ENCODE data around the gene ASAP3.

The ASAP3 gene

DNA sequence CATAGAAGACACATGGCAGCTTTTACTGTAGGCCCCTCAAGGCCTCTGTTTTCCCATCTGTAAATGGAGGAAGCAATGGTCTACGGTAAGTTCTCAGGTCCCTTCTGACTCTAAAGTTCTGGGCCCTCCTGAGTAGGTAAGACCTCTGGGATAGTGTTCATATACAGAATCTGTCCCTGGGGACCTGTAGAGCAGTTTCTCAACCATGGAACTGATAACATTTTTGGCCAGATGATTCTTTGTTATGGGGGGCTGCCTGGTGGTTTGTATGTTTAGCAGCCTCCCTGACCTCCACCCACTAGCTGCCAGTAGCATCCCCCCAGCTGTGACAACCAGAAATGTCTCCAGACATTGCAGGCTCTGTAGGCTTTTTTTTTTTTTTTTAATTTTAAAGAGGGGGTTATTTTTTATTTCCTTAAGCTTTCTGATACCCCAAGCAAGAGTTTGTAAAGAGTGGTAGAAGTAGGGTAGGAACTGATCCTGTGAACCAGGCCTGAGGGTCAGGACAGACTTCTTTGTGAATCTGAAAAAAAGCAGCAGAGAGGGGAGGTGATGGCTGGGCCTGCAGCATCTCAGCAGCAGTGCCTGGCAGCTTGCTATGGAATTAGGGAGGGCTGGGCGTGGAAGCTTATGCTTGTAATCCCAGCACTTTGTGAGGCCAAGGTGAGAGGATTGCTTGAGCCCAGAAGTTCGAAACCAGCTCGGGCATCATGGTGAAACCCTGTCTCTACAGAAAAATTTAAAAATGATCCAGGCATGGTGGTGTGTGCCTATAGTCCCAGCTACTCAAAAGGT, 39.2 kb downstream of the ASAP3 start:
- Histone ChIP-seq H3K27me3 (ENCODE audit: insufficient read depth, low read depth) (no peaks in the 10 kb centered on the region), H3K4me1 (ENCODE audit: low read depth, poor library complexity, severe bottlenecking) (no peaks in the 10 kb centered on the region), H3K27ac (no peak overlapping the region), H3K79me2 (ENCODE audit: insufficient read depth, low read depth) (no peaks in the 10 kb centered on the region), H3K36me3 (ENCODE audit: insufficient read depth) (no peaks in the 10 kb centered on the region), H2AFZ (ENCODE audit: low read depth) (no peak overlapping the region), H4K20me1 (ENCODE audit: insufficient read depth) (no peaks in the 10 kb centered on the region), H3K4me2 (no peak overlapping the region), H3K4me3 (IDR thresholded peaks at IDR 0.05; ENCODE audit: insufficient read depth, low read depth, low read length) (no peak overlapping the region), H3K9ac (no peak overlapping the region)
- TF ChIP-seq, protein P1, sequence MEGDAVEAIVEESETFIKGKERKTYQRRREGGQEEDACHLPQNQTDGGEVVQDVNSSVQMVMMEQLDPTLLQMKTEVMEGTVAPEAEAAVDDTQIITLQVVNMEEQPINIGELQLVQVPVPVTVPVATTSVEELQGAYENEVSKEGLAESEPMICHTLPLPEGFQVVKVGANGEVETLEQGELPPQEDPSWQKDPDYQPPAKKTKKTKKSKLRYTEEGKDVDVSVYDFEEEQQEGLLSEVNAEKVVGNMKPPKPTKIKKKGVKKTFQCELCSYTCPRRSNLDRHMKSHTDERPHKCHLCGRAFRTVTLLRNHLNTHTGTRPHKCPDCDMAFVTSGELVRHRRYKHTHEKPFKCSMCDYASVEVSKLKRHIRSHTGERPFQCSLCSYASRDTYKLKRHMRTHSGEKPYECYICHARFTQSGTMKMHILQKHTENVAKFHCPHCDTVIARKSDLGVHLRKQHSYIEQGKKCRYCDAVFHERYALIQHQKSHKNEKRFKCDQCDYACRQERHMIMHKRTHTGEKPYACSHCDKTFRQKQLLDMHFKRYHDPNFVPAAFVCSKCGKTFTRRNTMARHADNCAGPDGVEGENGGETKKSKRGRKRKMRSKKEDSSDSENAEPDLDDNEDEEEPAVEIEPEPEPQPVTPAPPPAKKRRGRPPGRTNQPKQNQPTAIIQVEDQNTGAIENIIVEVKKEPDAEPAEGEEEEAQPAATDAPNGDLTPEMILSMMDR (conservative IDR thresholded peaks at IDR 0.05; ENCODE audit: low read depth, low read length): no peak

DNA sequence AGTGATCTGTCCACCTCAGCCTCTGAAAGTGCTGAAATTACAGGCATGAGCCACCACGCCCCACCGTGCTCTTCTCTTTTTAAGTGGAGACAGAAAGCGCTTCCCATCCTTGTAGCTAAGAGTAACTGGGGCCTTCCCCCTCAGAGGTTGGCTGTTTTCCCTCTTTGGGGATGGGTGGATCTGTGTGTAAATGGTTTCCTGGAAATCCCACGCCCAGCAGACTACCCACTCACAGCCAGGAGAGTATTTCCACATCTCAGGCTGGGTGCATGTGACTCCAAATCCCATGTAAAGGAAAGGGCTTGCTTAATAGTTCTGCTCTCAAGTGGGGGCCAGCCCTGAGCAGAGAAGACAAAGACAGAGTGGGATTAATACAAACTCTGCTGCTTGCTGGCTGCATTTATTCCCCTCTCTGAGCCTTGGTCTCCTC, 39.9 kb downstream of the ASAP3 start:
- TF ChIP-seq, protein P1 (conservative IDR thresholded peaks at IDR 0.05; ENCODE audit: low read depth, low read length): no peak
- Histone ChIP-seq H3K27me3 (ENCODE audit: insufficient read depth, low read depth) (no peaks in the 10 kb centered on the region), H4K20me1 (ENCODE audit: insufficient read depth) (no peaks in the 10 kb centered on the region), H3K36me3 (ENCODE audit: insufficient read depth) (no peaks in the 10 kb centered on the region), H3K9ac (no peak overlapping the region), H3K4me3 (IDR thresholded peaks at IDR 0.05; ENCODE audit: insufficient read depth, low read depth, low read length) (no peak overlapping the region), H3K79me2 (ENCODE audit: insufficient read depth, low read depth) (no peaks in the 10 kb centered on the region), H3K4me1 (ENCODE audit: low read depth, poor library complexity, severe bottlenecking) (no peaks in the 10 kb centered on the region), H2AFZ (ENCODE audit: low read depth) (no peak overlapping the region), H3K27ac (no peak overlapping the region), H3K4me2 (no peak overlapping the region)

DNA sequence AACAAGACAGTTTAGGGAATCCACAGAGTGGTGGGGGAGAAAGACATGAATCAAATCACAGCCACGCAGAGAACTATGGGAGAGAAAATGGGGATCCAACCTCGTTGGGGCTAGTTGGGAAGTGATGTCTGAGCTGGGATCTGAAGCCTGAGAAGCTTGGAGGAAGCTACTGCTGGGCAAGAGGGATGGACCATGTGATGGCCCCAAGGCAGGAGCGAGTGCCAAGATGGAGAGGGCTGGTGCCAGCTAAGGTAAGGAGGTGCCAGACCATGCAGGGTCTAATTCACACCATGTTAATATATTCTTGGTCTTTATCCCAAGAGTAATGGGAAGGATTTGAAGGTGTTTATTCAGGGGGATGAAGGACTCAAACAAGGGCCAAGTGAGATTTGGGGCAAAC, 41.2 kb downstream of the ASAP3 start:
- no peaks in the 10 kb centered on the region for H3K36me3 ChIP-seq (ENCODE audit: insufficient read depth)
- no peaks in the 10 kb centered on the region for H4K20me1 ChIP-seq (ENCODE audit: insufficient read depth)
- TF ChIP-seq, protein P1 (conservative IDR thresholded peaks at IDR 0.05; ENCODE audit: low read depth, low read length): no peak
- H3K27ac ChIP-seq: no peak overlapping the region
- H3K27me3 ChIP-seq (ENCODE audit: insufficient read depth, low read depth): no peaks in the 10 kb centered on the region
- no peak overlapping the region for H3K4me3 ChIP-seq (IDR thresholded peaks at IDR 0.05; ENCODE audit: insufficient read depth, low read depth, low read length)
- no peak overlapping the region for H3K4me2 ChIP-seq
- no peaks in the 10 kb centered on the region for H3K4me1 ChIP-seq (ENCODE audit: low read depth, poor library complexity, severe bottlenecking)
- H3K9ac ChIP-seq: no peak overlapping the region
- H2AFZ ChIP-seq (ENCODE audit: low read depth): no peak overlapping the region
- no peaks in the 10 kb centered on the region for H3K79me2 ChIP-seq (ENCODE audit: insufficient read depth, low read depth)

DNA sequence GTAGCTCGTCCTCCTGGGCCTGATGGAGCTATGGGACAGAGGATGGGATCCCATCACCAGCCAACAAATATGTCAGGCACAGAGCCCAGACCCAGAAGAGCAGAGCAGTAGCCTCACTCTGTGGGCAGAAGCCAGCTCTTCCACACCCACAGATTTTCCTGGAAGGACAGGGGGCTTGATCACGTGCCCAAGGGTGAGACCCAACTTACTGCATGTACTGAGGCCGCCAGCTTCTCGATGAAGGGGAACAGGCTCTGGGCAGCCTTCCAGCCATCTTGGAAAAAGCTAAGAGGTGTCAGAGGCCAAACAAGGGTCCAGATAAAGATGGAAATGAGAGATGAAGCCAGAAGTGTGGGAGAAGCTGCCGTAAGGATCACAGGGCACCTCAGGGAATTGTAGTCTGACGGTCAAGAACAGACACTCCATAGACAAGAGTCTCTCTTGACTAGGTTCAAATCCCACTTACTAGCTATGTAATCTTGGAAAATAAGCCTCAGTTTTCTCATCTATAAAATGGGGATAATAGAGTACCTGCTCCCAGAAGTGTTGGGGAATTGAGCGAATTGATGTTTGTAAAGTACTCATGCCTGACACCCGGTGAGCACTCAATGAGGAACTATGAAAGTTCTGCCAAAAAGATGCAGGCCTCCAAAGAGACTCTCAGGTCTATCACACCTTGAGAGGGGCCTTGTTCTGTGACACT, 42.4 kb downstream of the ASAP3 start:
- Histone ChIP-seq H3K27me3 (ENCODE audit: insufficient read depth, low read depth) (no peaks in the 10 kb centered on the region), H2AFZ (ENCODE audit: low read depth) (no peak overlapping the region), H3K27ac (no peak overlapping the region), H4K20me1 (ENCODE audit: insufficient read depth) (no peaks in the 10 kb centered on the region), H3K36me3 (ENCODE audit: insufficient read depth) (no peaks in the 10 kb centered on the region), H3K4me2 (no peak overlapping the region), H3K79me2 (ENCODE audit: insufficient read depth, low read depth) (no peaks in the 10 kb centered on the region), H3K4me3 (IDR thresholded peaks at IDR 0.05; ENCODE audit: insufficient read depth, low read depth, low read length) (no peak overlapping the region), H3K4me1 (ENCODE audit: low read depth, poor library complexity, severe bottlenecking) (no peaks in the 10 kb centered on the region), H3K9ac (no peak overlapping the region)
- TF ChIP-seq, protein P1 (conservative IDR thresholded peaks at IDR 0.05; ENCODE audit: low read depth, low read length): no peak

Data from KMS-11 (cell line).